PC-3 (cell line): Measurements from ENCODE around the gene ZNF768. TPM values are rescaled to one million over a fixed set of nuclear protein-coding genes. Genes with fewer than 3 reads are reported as not detected.

Experiments used
- ATAC-seq: fragments of 200-7000 bp; cut with Tn5 transposase; 2 replicates; pipeline ENCODE4 v1.9.1; 2020; ENCODE audit warnings: mild to moderate bottlenecking, moderate library complexity
- BruUV-seq: library from RNA; stranded (reverse); fragments of 400-500 nt; replicated peaks from 2 replicates; lab custom pipeline; 2021; lab: Mats Ljungman, UMichigan
- CTCF ChIA-PET: fragments of 300-600 bp; sonication (Branson Sonifier 250); formaldehyde crosslinking; loops from one replicate; lab custom pipeline; 2022; ENCODE audit warnings: antibody characterized with exemption; lab: Charles Lee
- POLR2A ChIA-PET: fragments of 300-600 bp; sonication (Branson Sonifier 250); formaldehyde crosslinking; loops from one replicate; lab custom pipeline; 2022; ENCODE audit warnings: antibody characterized with exemption; ENCODE audit not compliant: unreplicated experiment; lab: Charles Lee
- DNase-seq: peaks from one replicate; pipeline ENCODE4 v3.0.0-alpha.2; 2015
- H2AFZ ChIP-seq: fragments of 300-600 bp; sonication (generic); 2 replicates; pipeline ENCODE4 v1.6.0; 2016; ENCODE audit warnings: antibody characterized with exemption, low read length
- H3F3A ChIP-seq: fragments of 300-600 bp; sonication (generic); one replicate; pipeline ENCODE4 v1.6.0; 2017; ENCODE audit warnings: antibody characterized with exemption, low read length, control low read depth, mild to moderate bottlenecking; ENCODE audit not compliant: unreplicated experiment
- H3K27ac ChIP-seq: fragments of 300-600 bp; sonication (generic); 2 replicates; pipeline ENCODE4 v1.5.1; 2016; ENCODE audit warnings: mild to moderate bottlenecking, low read length
- H3K27me3 ChIP-seq: fragments of 300-600 bp; sonication (generic); 2 replicates; pipeline ENCODE4 v1.6.1; 2016; ENCODE audit warnings: low read length, mixed read lengths
- H3K36me3 ChIP-seq: fragments of 300-600 bp; sonication (generic); 2 replicates; pipeline ENCODE4 v1.6.1; 2016; ENCODE audit warnings: low read depth, mixed run types, low read length, mixed read lengths
- H3K4me1 ChIP-seq: fragments of 300-600 bp; sonication (generic); 2 replicates; pipeline ENCODE4 v1.5.1; 2016; ENCODE audit warnings: low read length; ENCODE audit not compliant: insufficient read depth
- H3K4me2 ChIP-seq: fragments of 300-600 bp; sonication (generic); 2 replicates; pipeline ENCODE4 v1.6.0; 2016; ENCODE audit warnings: low read length
- H3K4me3 ChIP-seq: fragments of 300-600 bp; sonication (generic); 2 replicates; pipeline ENCODE4 v1.5.1; 2016; ENCODE audit warnings: mild to moderate bottlenecking, low read length, mixed read lengths
- H3K79me2 ChIP-seq: fragments of 300-600 bp; sonication (generic); 2 replicates; pipeline ENCODE4 v1.6.1; 2017; ENCODE audit warnings: low read length, mixed read lengths
- H3K9ac ChIP-seq: fragments of 300-600 bp; sonication (generic); 2 replicates; pipeline ENCODE4 v1.6.0; 2016; ENCODE audit warnings: mild to moderate bottlenecking, low read length
- H3K9me2 ChIP-seq: fragments of 300-600 bp; sonication (generic); replicated peaks from 2 replicates; pipeline ENCODE4 v1.6.1; 2016; ENCODE audit warnings: mixed run types, low read length, mixed read lengths
- H3K9me3 ChIP-seq: fragments of 300-600 bp; sonication (generic); 2 replicates; pipeline ENCODE4 v1.6.1; 2016; ENCODE audit warnings: low read length, mixed read lengths
- H4K20me1 ChIP-seq: fragments of 300-600 bp; sonication (generic); 2 replicates; pipeline ENCODE4 v1.6.1; 2016; ENCODE audit warnings: low read length, mixed read lengths
- EZH2 ChIP-seq: fragments of 300-600 bp; sonication (generic); IDR thresholded peaks from one replicate; pipeline ENCODE4 v1.6.1; 2017; ENCODE audit warnings: antibody characterized with exemption, mild to moderate bottlenecking, low read length; ENCODE audit not compliant: unreplicated experiment
- EZH2phosphoT487 ChIP-seq: fragments of 300-600 bp; sonication (generic); IDR thresholded peaks from 2 replicates; pipeline ENCODE4 v1.6.1; 2018; ENCODE audit warnings: mild to moderate bottlenecking, antibody characterized with exemption, low read length, borderline replicate concordance
- intact Hi-C: fragments of 100-400 bp; cut with micrococcal nuclease; formaldehyde crosslinking; loops from 2 replicates; pipeline ENCODE4 v1.9.0; 2023
- total RNA-seq: library from RNA; depleted of rRNA; stranded (reverse); fragments of >200 nt; gene quantifications from 2 replicates; pipeline ENCODE4 v1.2.3, GENCODE V29; 2014
- TF ChIP-seq, protein P1 (sequence below): fragments of 300-600 bp; sonication (generic); conservative IDR thresholded peaks from 2 replicates; pipeline ENCODE4 v1.5.1; 2017; ENCODE audit warnings: antibody characterized with exemption, low read depth, mild to moderate bottlenecking, low read length

Gene ZNF768
- total RNA-seq, 1 experiment from 2014 or later: 31.2 TPM

DNA sequence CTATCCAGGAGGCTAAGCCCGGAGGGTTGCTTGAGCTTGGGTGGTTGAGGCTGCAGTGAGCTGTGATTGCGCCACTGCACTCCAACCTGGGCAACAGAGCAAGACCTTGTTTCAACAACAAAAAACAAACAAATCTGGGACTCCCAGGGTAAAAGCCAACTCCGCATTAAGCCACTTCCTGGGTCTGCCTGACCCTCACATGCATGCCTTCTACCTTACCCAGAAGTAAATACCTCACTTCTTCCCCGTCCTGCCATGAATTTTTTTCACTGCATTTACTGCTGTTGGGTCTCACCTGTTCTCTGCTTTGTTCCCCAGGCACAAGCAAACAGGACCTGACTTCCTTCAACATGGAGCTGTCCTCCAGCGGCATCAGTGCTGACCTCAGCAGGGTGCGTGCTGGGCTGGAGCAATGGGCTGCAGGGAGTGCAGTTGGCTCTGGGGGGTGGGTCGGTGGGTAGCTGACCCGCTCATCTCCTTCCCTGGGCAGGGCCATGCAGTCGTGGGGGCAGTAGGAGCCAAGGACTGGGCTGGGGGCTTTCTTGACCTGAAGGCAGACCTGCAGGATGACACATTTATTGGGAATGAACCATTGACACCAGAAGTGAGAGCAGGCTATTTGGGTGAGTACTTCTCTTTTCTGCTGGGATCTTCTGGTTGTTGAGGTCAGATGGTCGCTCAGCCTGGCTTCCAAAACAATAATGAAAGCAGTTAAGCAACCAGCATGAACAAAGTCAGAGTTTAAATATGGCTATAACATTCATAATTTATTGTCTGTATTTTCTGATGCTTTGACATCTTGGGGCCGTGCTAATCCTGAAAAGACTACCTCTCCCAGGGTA lies 37.4 kb downstream of the ZNF768 start:
- DNase-seq (no peak), ATAC-seq (no peak)
- Histone ChIP-seq H3K4me2 (no peak overlapping the region), H3K36me3 (no peaks in the 10 kb centered on the region), H3K9me3 (no peaks in the 10 kb centered on the region), H3K27me3 (no peaks in the 10 kb centered on the region), H4K20me1 (no peaks in the 10 kb centered on the region), H3F3A (no peaks in the 10 kb centered on the region), H3K79me2 (no peaks in the 10 kb centered on the region), H2AFZ (no peak overlapping the region), H3K27ac (no peak overlapping the region), H3K9me2 (no peaks in the 10 kb centered on the region), H3K4me1 (peaks cover 6% of the 10 kb centered on the region), H3K4me3 (no peak overlapping the region), H3K9ac (no peak overlapping the region)
- intact Hi-C loops: no loop called here
- ChIA-PET POLR2A (no interaction called here), CTCF (interaction anchor here (0.5 kb wide), 1 partner anchor 40 kb away, joined by 4 read pairs; no protein-coding TSS in a partner anchor)
- BruUV-seq: no TSS peak
- no peak for TF ChIP-seq EZH2phosphoT487
- no peak for TF ChIP-seq EZH2
- TF ChIP-seq, protein P1, sequence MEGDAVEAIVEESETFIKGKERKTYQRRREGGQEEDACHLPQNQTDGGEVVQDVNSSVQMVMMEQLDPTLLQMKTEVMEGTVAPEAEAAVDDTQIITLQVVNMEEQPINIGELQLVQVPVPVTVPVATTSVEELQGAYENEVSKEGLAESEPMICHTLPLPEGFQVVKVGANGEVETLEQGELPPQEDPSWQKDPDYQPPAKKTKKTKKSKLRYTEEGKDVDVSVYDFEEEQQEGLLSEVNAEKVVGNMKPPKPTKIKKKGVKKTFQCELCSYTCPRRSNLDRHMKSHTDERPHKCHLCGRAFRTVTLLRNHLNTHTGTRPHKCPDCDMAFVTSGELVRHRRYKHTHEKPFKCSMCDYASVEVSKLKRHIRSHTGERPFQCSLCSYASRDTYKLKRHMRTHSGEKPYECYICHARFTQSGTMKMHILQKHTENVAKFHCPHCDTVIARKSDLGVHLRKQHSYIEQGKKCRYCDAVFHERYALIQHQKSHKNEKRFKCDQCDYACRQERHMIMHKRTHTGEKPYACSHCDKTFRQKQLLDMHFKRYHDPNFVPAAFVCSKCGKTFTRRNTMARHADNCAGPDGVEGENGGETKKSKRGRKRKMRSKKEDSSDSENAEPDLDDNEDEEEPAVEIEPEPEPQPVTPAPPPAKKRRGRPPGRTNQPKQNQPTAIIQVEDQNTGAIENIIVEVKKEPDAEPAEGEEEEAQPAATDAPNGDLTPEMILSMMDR: no peak

DNA sequence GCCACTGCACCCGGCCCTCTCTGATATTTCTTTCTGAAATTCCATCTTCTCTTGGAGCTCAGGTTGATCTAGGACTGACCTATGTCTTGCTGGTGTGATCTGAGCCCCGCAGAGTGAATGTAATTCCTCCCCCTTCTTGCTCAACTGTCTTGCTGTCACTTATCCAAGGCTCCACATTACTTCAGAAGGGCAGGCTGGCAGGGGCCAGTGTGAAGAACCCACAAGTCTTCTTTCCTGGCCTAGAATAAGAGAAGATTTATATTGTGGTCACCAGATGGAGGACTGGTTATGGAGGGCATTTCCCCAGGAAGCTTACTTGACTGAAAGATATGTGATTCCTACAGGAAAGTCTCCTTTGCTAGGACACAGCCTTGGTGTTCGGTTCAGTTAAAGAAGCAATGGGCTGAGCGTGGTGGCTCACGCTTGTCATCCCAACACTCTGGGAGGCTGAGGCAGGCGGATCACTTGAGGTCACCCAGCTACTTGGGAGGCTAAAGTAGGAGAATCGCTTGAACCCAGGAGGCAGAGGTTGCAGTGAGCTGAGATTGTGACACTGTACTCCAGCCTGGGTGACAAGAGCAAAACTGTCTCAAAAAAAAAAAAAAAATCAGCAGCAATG lies 40.4 kb downstream of the ZNF768 start:
- ChIA-PET CTCF (no interaction called here), POLR2A (no interaction called here)
- H3K9me3 ChIP-seq: no peaks in the 10 kb centered on the region
- DNase-seq (no peak), ATAC-seq (no peak)
- H4K20me1 ChIP-seq: no peaks in the 10 kb centered on the region
- H3F3A ChIP-seq: no peaks in the 10 kb centered on the region
- no TSS peak for BruUV-seq
- H3K36me3 ChIP-seq: no peaks in the 10 kb centered on the region
- no peaks in the 10 kb centered on the region for H3K4me1 ChIP-seq
- no peak overlapping the region for H3K4me2 ChIP-seq
- H3K9ac ChIP-seq: no peak overlapping the region
- no peak overlapping the region for H3K27ac ChIP-seq
- H3K27me3 ChIP-seq: no peaks in the 10 kb centered on the region
- intact Hi-C loops: no loop called here
- H3K9me2 ChIP-seq: no peaks in the 10 kb centered on the region
- no peak for TF ChIP-seq EZH2phosphoT487
- no peak for TF ChIP-seq EZH2
- TF ChIP-seq, protein P1: no peak
- no peak overlapping the region for H3K4me3 ChIP-seq
- H3K79me2 ChIP-seq: no peaks in the 10 kb centered on the region
- no peak overlapping the region for H2AFZ ChIP-seq
